ENCODE data around the gene INO80. TPM values are rescaled to one million over a fixed set of nuclear protein-coding genes. Genes with fewer than 3 reads are reported as not detected.
A peak's percentile ranks its signal among the peaks of the same experiment; 100 is the strongest.

INO80 gene
- total RNA-seq, 1 experiment from 2014 or later, result 33.8 TPM

- H3K36me3 Mint-ChIP-seq (ENCODE audit: insufficient read depth, unreplicated experiment), result peaks cover 12% of the 10 kb centered on the region
These were observed 157.9 kb downstream of the INO80 start for GRCh38 chr15:40958146-40958545.

GRCh38 chr15:40957581-40958051, 158.5 kb downstream of the INO80 start:
- H3K9me3 Mint-ChIP-seq (ENCODE audit: unreplicated experiment), result no peaks in the 10 kb centered on the region
- ChIA-PET CTCF (interaction anchor here (2.1 to 7.2 kb wide), 2 partner anchors 17 to 53 kb away, joined by 8 to 59 read pairs; no protein-coding TSS in a partner anchor), POLR2A (interaction anchor here (2.0 kb wide), 1 partner anchor 15 kb away, joined by 4 read pairs; no protein-coding TSS in a partner anchor)
- H3K36me3 Mint-ChIP-seq (ENCODE audit: insufficient read depth, unreplicated experiment), result peaks cover 16% of the 10 kb centered on the region
- no peak overlapping the region for H3K4me3 Mint-ChIP-seq (ENCODE audit: unreplicated experiment)
- peak; percentile 50 for DNase-seq (ENCODE audit: unreplicated experiment)
- H3K4me1 Mint-ChIP-seq (ENCODE audit: insufficient read depth, unreplicated experiment), result peaks cover 38% of the 10 kb centered on the region
- intact Hi-C loops (cut with micrococcal nuclease), result no loop called here
- BruUV-seq (replicated peaks), result no TSS peak
- no peaks in the 10 kb centered on the region for H3K27me3 Mint-ChIP-seq (ENCODE audit: insufficient read depth, unreplicated experiment)
- no peak overlapping the region for H3K27ac Mint-ChIP-seq (ENCODE audit: low read depth, unreplicated experiment)
- TF ChIP-seq CTCF (IDR thresholded peaks at IDR 0.05; ENCODE audit: unreplicated experiment), result no peak

More at GRCh38 chr15:40958146-40958545, 157.9 kb downstream of the INO80 start:
- CTCF ChIA-PET, result interaction anchor here (2.1 kb wide), 1 partner anchor 54 kb away, joined by 8 read pairs; no protein-coding TSS in a partner anchor
- POLR2A ChIA-PET, result interaction anchor here (2.0 kb wide), 1 partner anchor 16 kb away, joined by 4 read pairs; no protein-coding TSS in a partner anchor
- H3K9me3 Mint-ChIP-seq (ENCODE audit: unreplicated experiment), result no peaks in the 10 kb centered on the region
- intact Hi-C loops (cut with micrococcal nuclease), result no loop called here
- BruUV-seq (replicated peaks), result no TSS peak
- DNase-seq (ENCODE audit: unreplicated experiment), result peak; percentile 15
- H3K4me3 Mint-ChIP-seq (ENCODE audit: unreplicated experiment), result no peak overlapping the region
- peaks cover 38% of the 10 kb centered on the region for H3K4me1 Mint-ChIP-seq (ENCODE audit: insufficient read depth, unreplicated experiment)
- TF ChIP-seq CTCF (IDR thresholded peaks at IDR 0.05; ENCODE audit: unreplicated experiment), result no peak
- H3K27ac Mint-ChIP-seq (ENCODE audit: low read depth, unreplicated experiment), result no peak overlapping the region
- no peaks in the 10 kb centered on the region for H3K27me3 Mint-ChIP-seq (ENCODE audit: insufficient read depth, unreplicated experiment)

GRCh38 chr15:40957041-40957555, 159.0 kb downstream of the INO80 start:
- Mint-ChIP-seq H3K4me1 (ENCODE audit: insufficient read depth, unreplicated experiment) (peaks cover 38% of the 10 kb centered on the region), H3K9me3 (ENCODE audit: unreplicated experiment) (no peaks in the 10 kb centered on the region), H3K4me3 (ENCODE audit: unreplicated experiment) (no peak overlapping the region), H3K36me3 (ENCODE audit: insufficient read depth, unreplicated experiment) (peaks cover 19% of the 10 kb centered on the region), H3K27me3 (ENCODE audit: insufficient read depth, unreplicated experiment) (no peaks in the 10 kb centered on the region), H3K27ac (ENCODE audit: low read depth, unreplicated experiment) (no peak overlapping the region)
- no TSS peak for BruUV-seq (replicated peaks)
- TF ChIP-seq CTCF (IDR thresholded peaks at IDR 0.05; ENCODE audit: unreplicated experiment), result no peak
- no peak for DNase-seq (ENCODE audit: unreplicated experiment)
- intact Hi-C loops (cut with micrococcal nuclease), result no loop called here
- CTCF ChIA-PET, result interaction anchor here (2.1 to 7.2 kb wide), 2 partner anchors 16 to 53 kb away, joined by 8 to 59 read pairs; no protein-coding TSS in a partner anchor
- POLR2A ChIA-PET, result interaction anchor here (2.0 kb wide), 1 partner anchor 15 kb away, joined by 4 read pairs; no protein-coding TSS in a partner anchor

GRCh38 chr15:40956541-40956982, 159.5 kb downstream of the INO80 start:
- Mint-ChIP-seq H3K27ac (ENCODE audit: low read depth, unreplicated experiment) (peak overlapping the region; percentile 7), H3K27me3 (ENCODE audit: insufficient read depth, unreplicated experiment) (no peaks in the 10 kb centered on the region), H3K4me1 (ENCODE audit: insufficient read depth, unreplicated experiment) (peaks cover 38% of the 10 kb centered on the region), H3K9me3 (ENCODE audit: unreplicated experiment) (no peaks in the 10 kb centered on the region), H3K4me3 (ENCODE audit: unreplicated experiment) (peak overlapping the region; percentile 45), H3K36me3 (ENCODE audit: insufficient read depth, unreplicated experiment) (peaks cover 19% of the 10 kb centered on the region)
- intact Hi-C loops (cut with micrococcal nuclease), result no loop called here
- CTCF ChIA-PET, result interaction anchor here (0.6 to 7.2 kb wide), 3 partner anchors 16 to 263 kb away, joined by 5 to 59 read pairs (median 8); no protein-coding TSS in a partner anchor
- POLR2A ChIA-PET, result interaction anchor here (2.0 kb wide), 1 partner anchor 14 kb away, joined by 4 read pairs; no protein-coding TSS in a partner anchor
- no peak for TF ChIP-seq CTCF (IDR thresholded peaks at IDR 0.05; ENCODE audit: unreplicated experiment)
- no TSS peak for BruUV-seq (replicated peaks)
- DNase-seq (ENCODE audit: unreplicated experiment), result no peak

All from MCF 10A (cell line).